HepG2 (cell line): ENCODE data around the gene MIA. TPM values are rescaled to one million over a fixed set of nuclear protein-coding genes. Genes with fewer than 3 reads are reported as not detected.

Source experiments
- ARNTL ChIP-seq: sonication (generic); formaldehyde crosslinking; IDR thresholded peaks from 2 replicates; pipeline ENCODE4 v1.4.0; 2020; ENCODE audit warnings: mild to moderate bottlenecking, missing genetic modification reagents
- BHLHE40 ChIP-seq: IDR thresholded peaks from 2 replicates; pipeline ENCODE4 v1.6.1; 2011; ENCODE audit warnings: low read length, improper control_type of control experiment
- GPBP1L1 ChIP-seq: sonication (generic); formaldehyde crosslinking; IDR thresholded peaks from 2 replicates; pipeline ENCODE4 v1.5.0; 2020; ENCODE audit warnings: mild to moderate bottlenecking, missing genetic modification reagents
- HCFC1 ChIP-seq: fragments of 150-350 bp; IDR thresholded peaks from 2 replicates; pipeline ENCODE4 v1.6.1; 2014; ENCODE audit warnings: low read depth, low read length
- HMGXB3 ChIP-seq: sonication (generic); formaldehyde crosslinking; IDR thresholded peaks from 2 replicates; pipeline ENCODE4 v1.4.0; 2020; ENCODE audit warnings: missing genetic modification reagents, borderline replicate concordance
- KAT8 ChIP-seq: IDR thresholded peaks from 2 replicates; pipeline ENCODE4 v1.6.1; 2016; ENCODE audit warnings: missing genetic modification reagents, missing compliant biosample characterization
- NCOA2 ChIP-seq: sonication (generic); formaldehyde crosslinking; IDR thresholded peaks from 2 replicates; pipeline ENCODE4 v1.8.0; 2022; ENCODE audit warnings: inconsistent platforms
- NCOR1 ChIP-seq: fragments of 200-600 bp; sonication (generic); IDR thresholded peaks from 2 replicates; pipeline ENCODE4 v1.7.0; 2017; ENCODE audit warnings: antibody characterized with exemption, low read length, borderline replicate concordance
- TAF1 ChIP-seq: sonication (generic); formaldehyde crosslinking; IDR thresholded peaks from 2 replicates; pipeline ENCODE4 v1.4.0; 2020; ENCODE audit warnings: missing genetic modification reagents
- THAP9 ChIP-seq: sonication (generic); formaldehyde crosslinking; IDR thresholded peaks from 2 replicates; pipeline ENCODE4; 2020; ENCODE audit warnings: missing genetic modification reagents, mild to moderate bottlenecking, borderline replicate concordance
- ZGPAT ChIP-seq: IDR thresholded peaks from 2 replicates; pipeline ENCODE4 v1.6.1; 2016; ENCODE audit warnings: mild to moderate bottlenecking
- ZNF136 ChIP-seq: sonication (generic); formaldehyde crosslinking; IDR thresholded peaks from 2 replicates; pipeline ENCODE4 v1.8.1; 2022; ENCODE audit warnings: low read depth, mild to moderate bottlenecking, moderate library complexity, missing genetic modification reagents
- ZNF280B ChIP-seq: sonication (generic); formaldehyde crosslinking; IDR thresholded peaks from 2 replicates; pipeline ENCODE4 v1.5.0; 2020; ENCODE audit warnings: missing genetic modification reagents, mild to moderate bottlenecking, borderline replicate concordance
- ZNF33B ChIP-seq: sonication (generic); formaldehyde crosslinking; IDR thresholded peaks from 2 replicates; pipeline ENCODE4 v1.5.1; 2020; ENCODE audit warnings: mild to moderate bottlenecking, missing genetic modification reagents
- ZNF674 ChIP-seq: sonication (generic); formaldehyde crosslinking; IDR thresholded peaks from 2 replicates; pipeline ENCODE4 v1.5.0; 2020; ENCODE audit warnings: low read depth, mild to moderate bottlenecking, missing genetic modification reagents
- ZSCAN21 ChIP-seq: sonication (generic); formaldehyde crosslinking; IDR thresholded peaks from 2 replicates; pipeline ENCODE4 v1.8.0; 2022; ENCODE audit warnings: mild to moderate bottlenecking, missing genetic modification reagents, moderate library complexity, borderline replicate concordance
- polyA plus RNA-seq, 8 experiments: library from polyadenylated mRNA; depleted of rRNA in 3 of 8; stranded (reverse) in 7 of 8; unstranded in 1 of 8; fragments of >200 nt; fragmentation: Illumina TruSeq in 4 of 8; extraction: Trizol in 4 of 8; gene quantifications; 2 replicates each; pipeline versions ENCODE4 v1.2.1 to v1.2.3, GENCODE V29; 2011 to 2016; ENCODE audit warnings: low read depth in 4 of 8, missing spikeins in 1 of 8, mixed read lengths in 1 of 8; ENCODE audit not compliant: insufficient read depth in 1 of 8
- total RNA-seq, 5 experiments: library from RNA; depleted of rRNA; stranded (reverse); fragments of >200 nt; fragmentation: Illumina TruSeq; extraction: Trizol; gene quantifications; 2 replicates each; pipeline ENCODE4 v1.2.3, GENCODE V29; 2016; ENCODE audit warnings: low read depth in 1 of 5

Gene MIA
- total and polyA plus RNA-seq, 2 of the 13 experiments (the other 11 are each of a cell fraction or from before 2014, with no cell fraction given) = 0.61 TPM; not detected in 1

GRCh38 chr19:40750058-40750873 is 25.1 kb upstream of the MIA start, which contains the start of gene ACTMAP (continued):
- TF ChIP-seq HMGXB3 (CRISPR knock-in tag) (peak; percentile 61; the same call in 1 of the 2 replicates), ZNF674 (no peak), ARNTL (CRISPR knock-in tag) (peak; percentile 87), NCOA2 (CRISPR knock-in tag) (peak; percentile 6; the same call in 1 of the 2 replicates), ZGPAT (peak; percentile 19; the same call in 1 of the 2 replicates), TAF1 (CRISPR knock-in tag) (peak; percentile 60; the same call in 1 of the 2 replicates), ZSCAN21 (CRISPR knock-in tag) (no peak), ZNF136 (no peak), ZNF280B (no peak), HCFC1 (peak; percentile 50; the same call in 1 of the 2 replicates), THAP9 (peak; percentile 69; the same call in 1 of the 2 replicates), GPBP1L1 (CRISPR knock-in tag) (no peak), ZNF33B (CRISPR knock-in tag) (no peak), NCOR1 (peak; percentile 96), KAT8 (CRISPR knock-in tag) (peak; percentile 96), BHLHE40 (peak; percentile 82)
